Sigmoid colon (tissue), 7 donors: ENCODE data around the gene FBXW8. TPM values are rescaled to one million over a fixed set of nuclear protein-coding genes. Genes with fewer than 3 reads are reported as not detected.

Experiments
- DNase-seq: peaks from one replicate; pipeline ENCODE4 v3.0.0-alpha.2; 2019
- H3K27ac ChIP-seq, 4 donors: fragments of 200-600 bp; sonication (generic); one replicate each; pipeline ENCODE4 v1.5.1; 2016 to 2019; ENCODE audit warnings: mild to moderate bottlenecking in 1 of 4
- H3K27me3 ChIP-seq, 3 donors: fragments of 200-600 bp; sonication (generic); one replicate each; pipeline ENCODE4 v1.5.1; 2019; ENCODE audit warnings: mild to moderate bottlenecking in 1 of 3
- H3K36me3 ChIP-seq, 4 donors: fragments of 200-600 bp; sonication (generic); one replicate each; pipeline ENCODE4 v1.5.1; 2016 to 2019
- H3K4me1 ChIP-seq, 4 donors: fragments of 200-600 bp; sonication (generic); one replicate each; pipeline ENCODE4 v1.5.1; 2017 to 2019
- H3K4me3 ChIP-seq, 4 donors: fragments of 200-600 bp; sonication (generic); one replicate each; pipeline ENCODE4 v1.5.1; 2017 to 2019; ENCODE audit warnings: mild to moderate bottlenecking in 2 of 4, moderate library complexity in 1 of 4
- H3K9me3 ChIP-seq, 4 donors: fragments of 200-600 bp in 3 of 4; sonication (generic) in 3 of 4; one replicate each; pipeline versions ENCODE4 v1.5.1 to v1.6.1; 2013 to 2019
- CTCF ChIP-seq, 4 experiments: fragments of 450-650 bp in 3 of 4; fragments of 200-600 bp in 1 of 4; IDR thresholded peaks; one replicate each; pipeline ENCODE4 v1.5.1; 2016 to 2019; ENCODE audit warnings: antibody characterized with exemption in 4 of 4, mild to moderate bottlenecking in 3 of 4, moderate library complexity in 2 of 4
- EP300 ChIP-seq, 4 donors: sonication (generic); formaldehyde crosslinking; IDR thresholded peaks; one replicate each; pipeline ENCODE4 v1.6.1; 2017; ENCODE audit warnings: antibody characterized with exemption in 4 of 4
- POLR2A ChIP-seq, 2 donors: fragments of 450-650 bp; IDR thresholded peaks; one replicate each; pipeline ENCODE4 v1.6.1; 2016; ENCODE audit warnings: antibody characterized with exemption in 2 of 2, mild to moderate bottlenecking in 2 of 2, moderate library complexity in 2 of 2
- POLR2AphosphoS5 ChIP-seq, 4 donors: sonication (generic); formaldehyde crosslinking; IDR thresholded peaks; one replicate each; pipeline ENCODE4 v1.6.1; 2017; ENCODE audit warnings: antibody characterized with exemption in 4 of 4
- WGBS, 2 donors: extraction: QIAGEN DNeasy Blood & Tissue Kit; methylation state at CpG; one replicate each; pipeline ENCODE4 v1.1.7; 2013; 5-methylcytosine and 5-hydroxymethylcytosine counted together
- intact Hi-C: fragments of 100-400 bp; cut with DNase I; formaldehyde crosslinking; loops from one replicate; pipeline ENCODE4 v1.15.1; 2023
- polyA plus RNA-seq, 3 donors: library from polyadenylated mRNA; stranded (reverse); fragments of 200-250 nt; gene quantifications; one replicate each; pipeline ENCODE4 v1.2.3, GENCODE V29; 2013
- total RNA-seq, 4 donors: library from RNA; depleted of rRNA; stranded (reverse); fragments of >200 nt; gene quantifications; one replicate each; pipeline ENCODE4 v1.1.0, GENCODE V29; 2016
- donor health status: healthy with polysubstance abuse.
- donor health status: Bipolar disorder and iron deficiency.
- donor health status: healthy.

FBXW8 gene
- total and polyA plus RNA-seq, 7 donors = 2.3 to 19.1 (median 7.7) TPM

GRCh38 chr12:117022465-117022864 lies 111.7 kb downstream of the FBXW8 start:
- no peak overlapping the region for H3K4me3 ChIP-seq
- H3K4me1 ChIP-seq = peaks cover 0 to 8% (median 2%) of the 10 kb centered on the region in 4 donors
- WGBS, 2 donors = 91 to 94% methylated on average over 6 of the region's 6 CpGs
- H3K36me3 ChIP-seq = peaks cover 4 to 33% (median 13%) of the 10 kb centered on the region in 4 donors
- peak; percentile 33 for DNase-seq
- intact Hi-C loops = no loop called here
- no peaks in the 10 kb centered on the region for H3K27me3 ChIP-seq
- no peaks in the 10 kb centered on the region for H3K9me3 ChIP-seq
- H3K27ac ChIP-seq = no peak overlapping the region
- TF ChIP-seq POLR2AphosphoS5 (IDR thresholded peaks at IDR 0.05) (no peak), POLR2A (IDR thresholded peaks at IDR 0.05) (no peak), EP300 (IDR thresholded peaks at IDR 0.05) (no peak), CTCF (IDR thresholded peaks at IDR 0.05) (no peak)

- Histone ChIP-seq H3K27ac (no peak overlapping the region), H3K4me1 (peaks cover 0 to 8% (median 2%) of the 10 kb centered on the region in 4 donors), H3K9me3 (no peaks in the 10 kb centered on the region), H3K27me3 (no peaks in the 10 kb centered on the region), H3K4me3 (no peak overlapping the region), H3K36me3 (peaks cover 4 to 46% (median 25%) of the 10 kb centered on the region in 4 donors)
- intact Hi-C loops = loop anchor here (2.0 kb wide), 1 partner anchor 127 kb away; no protein-coding TSS in a partner anchor
- TF ChIP-seq EP300 (IDR thresholded peaks at IDR 0.05) (no peak), CTCF (IDR thresholded peaks at IDR 0.05) (no peak), POLR2A (IDR thresholded peaks at IDR 0.05) (no peak), POLR2AphosphoS5 (IDR thresholded peaks at IDR 0.05) (no peak)
- peak; percentile 46 for DNase-seq
- WGBS, 2 donors = 91 to 92% methylated on average over 24 of the region's 24 CpGs
Observed at GRCh38 chr12:117023998-117024960, 113.5 kb downstream of the FBXW8 start.

GRCh38 chr12:117024961-117025480 lies 114.3 kb downstream of the FBXW8 start:
- intact Hi-C loops = loop anchor here (1.0 to 2.0 kb wide), 2 partner anchors 94 to 126 kb away; no protein-coding TSS in a partner anchor
- Histone ChIP-seq H3K4me3 (no peak overlapping the region), H3K27ac (no peak overlapping the region), H3K4me1 (peaks cover 0 to 8% (median 2%) of the 10 kb centered on the region in 4 donors), H3K27me3 (no peaks in the 10 kb centered on the region), H3K36me3 (peaks cover 4 to 53% (median 24%) of the 10 kb centered on the region in 4 donors), H3K9me3 (no peaks in the 10 kb centered on the region)
- TF ChIP-seq POLR2AphosphoS5 (IDR thresholded peaks at IDR 0.05) (no peak), EP300 (IDR thresholded peaks at IDR 0.05) (no peak), CTCF (IDR thresholded peaks at IDR 0.05) (no peak), POLR2A (IDR thresholded peaks at IDR 0.05) (no peak)
- 86 to 89% methylated on average over 10 of the region's 10 CpGs for WGBS, 2 donors
- peak; percentile 57 for DNase-seq

GRCh38 chr12:117025481-117026151 lies 114.9 kb downstream of the FBXW8 start:
- peak; percentile 84 for DNase-seq
- H3K36me3 ChIP-seq = peaks cover 4 to 54% (median 24%) of the 10 kb centered on the region in 4 donors
- WGBS, 2 donors = 40 to 46% methylated on average over 14 of the region's 14 CpGs
- H3K9me3 ChIP-seq = no peaks in the 10 kb centered on the region
- no peak overlapping the region for H3K27ac ChIP-seq
- peaks cover 0 to 8% (median 2%) of the 10 kb centered on the region in 4 donors for H3K4me1 ChIP-seq
- peak; percentile 75 to 87 (median 85) for TF ChIP-seq CTCF (IDR thresholded peaks at IDR 0.05)
- TF ChIP-seq POLR2AphosphoS5 (IDR thresholded peaks at IDR 0.05) = peak in 1 of 4 donors; percentile 18
- no peak for TF ChIP-seq POLR2A (IDR thresholded peaks at IDR 0.05)
- no peak overlapping the region for H3K4me3 ChIP-seq
- intact Hi-C loops = loop anchor here (1.0 to 2.0 kb wide), 2 partner anchors 94 to 125 kb away; no protein-coding TSS in a partner anchor
- H3K27me3 ChIP-seq = no peaks in the 10 kb centered on the region
